AG04450 (cell line): ENCODE data around the gene SCYGR2. TPM values are rescaled to one million over a fixed set of nuclear protein-coding genes. Genes with fewer than 3 reads are reported as not detected.

Experiments
- CTCF ChIA-PET: fragments of 300-600, 350-600 bp; formaldehyde crosslinking; extraction: SDS; loops from one replicate; lab custom pipeline; 2022; ENCODE audit warnings: antibody characterized with exemption, inconsistent platforms; lab: Charles Lee
- POLR2A ChIA-PET: fragments of 350-600 bp; formaldehyde crosslinking; extraction: SDS; loops from one replicate; lab custom pipeline; 2021; ENCODE audit warnings: antibody characterized with exemption, inconsistent platforms; lab: Yijun Ruan, JAX
- DNase-seq: peaks from one replicate; pipeline ENCODE4 v3.0.0-alpha.2; 2011; ENCODE audit warnings: low read depth, low spot score
- H3K27ac ChIP-seq: one replicate; pipeline ENCODE4 v1.5.1; 2012; ENCODE audit warnings: low read depth, low read length, control low read depth
- H3K27me3 ChIP-seq: one replicate; pipeline ENCODE4 v1.6.0; 2012; ENCODE audit warnings: low read length; ENCODE audit not compliant: control insufficient read depth, insufficient read depth
- H3K4me3 ChIP-seq: 2 replicates; pipeline ENCODE4 v1.5.1; 2011; ENCODE audit warnings: mild to moderate bottlenecking, low read depth, low read length, control low read depth
- H3K9me3 ChIP-seq: 2 replicates; pipeline ENCODE4 v1.5.1; 2012; ENCODE audit warnings: low read length; ENCODE audit not compliant: control insufficient read depth, insufficient read depth
- CTCF ChIP-seq: IDR thresholded peaks from 2 replicates; pipeline ENCODE4 v1.5.1; 2011; ENCODE audit warnings: low read depth, low read length, control low read depth, inconsistent platforms
- polyA plus RNA-seq: library from polyadenylated mRNA; depleted of rRNA; stranded (reverse); fragments of >200 nt; gene quantifications from 2 replicates; pipeline ENCODE4 v1.2.3, GENCODE V29; 2011

The SCYGR2 gene
- polyA plus RNA-seq, 1 experiment: not detected

GRCh38 chr2:227578642-227579041 lies 20.1 kb upstream of the SCYGR2 start:
- Histone ChIP-seq H3K27me3 (no peaks in the 10 kb centered on the region), H3K27ac (no peak overlapping the region), H3K4me3 (no peak overlapping the region), H3K9me3 (no peaks in the 10 kb centered on the region)
- no peak for DNase-seq
- POLR2A ChIA-PET: no interaction called here
- no peak for TF ChIP-seq CTCF
- CTCF ChIA-PET: no interaction called here

GRCh38 chr2:227579791-227580190 lies 18.9 kb upstream of the SCYGR2 start:
- ChIA-PET POLR2A (no interaction called here), CTCF (no interaction called here)
- no peak for TF ChIP-seq CTCF
- no peaks in the 10 kb centered on the region for H3K9me3 ChIP-seq
- no peak overlapping the region for H3K27ac ChIP-seq
- DNase-seq: no peak
- no peak overlapping the region for H3K4me3 ChIP-seq
- no peaks in the 10 kb centered on the region for H3K27me3 ChIP-seq

- no peaks in the 10 kb centered on the region for H3K9me3 ChIP-seq
- H3K4me3 ChIP-seq: no peak overlapping the region
- no peak overlapping the region for H3K27ac ChIP-seq
- CTCF ChIA-PET: no interaction called here
- no peak for DNase-seq
- TF ChIP-seq CTCF: no peak
- POLR2A ChIA-PET: no interaction called here
- no peaks in the 10 kb centered on the region for H3K27me3 ChIP-seq
Observed at GRCh38 chr2:227582369-227582768, 16.3 kb upstream of the SCYGR2 start.

GRCh38 chr2:227592694-227593387 lies 5.9 kb upstream of the SCYGR2 start:
- no peak for TF ChIP-seq CTCF
- no peaks in the 10 kb centered on the region for H3K27me3 ChIP-seq
- DNase-seq: no peak
- H3K9me3 ChIP-seq: no peaks in the 10 kb centered on the region
- H3K4me3 ChIP-seq: no peak overlapping the region
- H3K27ac ChIP-seq: no peak overlapping the region
- CTCF ChIA-PET: no interaction called here
- POLR2A ChIA-PET: no interaction called here

GRCh38 chr2:227595797-227596196 lies 2.9 kb upstream of the SCYGR2 start:
- DNase-seq: no peak
- CTCF ChIA-PET: no interaction called here
- H3K4me3 ChIP-seq: no peak overlapping the region
- no peaks in the 10 kb centered on the region for H3K9me3 ChIP-seq
- H3K27me3 ChIP-seq: no peaks in the 10 kb centered on the region
- no peak overlapping the region for H3K27ac ChIP-seq
- no peak for TF ChIP-seq CTCF
- POLR2A ChIA-PET: no interaction called here
